CD1c-positive myeloid dendritic cell (primary cell): ENCODE measurements around the gene SLC16A3.
"Not testable (repeated sequence)": the region's sequence is repeated elsewhere in the genome, so short reads cannot be mapped to it uniquely, and the experiment has no call there.

Source experiments
- DNase-seq: peaks from one replicate; pipeline ENCODE4 v3.0.0-alpha.2; 2016; ENCODE audit errors: extremely low spot score

The SLC16A3 gene

GRCh38 chr17:82228842-82229697 is at the start of gene SLC16A3:
Gene SLC16A3 (plus strand): TSS chr17:82229042. CDS start chr17:82236009, 6,967 bp downstream.
- DNase-seq, result peak; percentile 72

- DNase-seq, result no peak
These were observed 49.4 kb upstream of the SLC16A3 start for GRCh38 chr17:82179412-82179811.

DNA sequence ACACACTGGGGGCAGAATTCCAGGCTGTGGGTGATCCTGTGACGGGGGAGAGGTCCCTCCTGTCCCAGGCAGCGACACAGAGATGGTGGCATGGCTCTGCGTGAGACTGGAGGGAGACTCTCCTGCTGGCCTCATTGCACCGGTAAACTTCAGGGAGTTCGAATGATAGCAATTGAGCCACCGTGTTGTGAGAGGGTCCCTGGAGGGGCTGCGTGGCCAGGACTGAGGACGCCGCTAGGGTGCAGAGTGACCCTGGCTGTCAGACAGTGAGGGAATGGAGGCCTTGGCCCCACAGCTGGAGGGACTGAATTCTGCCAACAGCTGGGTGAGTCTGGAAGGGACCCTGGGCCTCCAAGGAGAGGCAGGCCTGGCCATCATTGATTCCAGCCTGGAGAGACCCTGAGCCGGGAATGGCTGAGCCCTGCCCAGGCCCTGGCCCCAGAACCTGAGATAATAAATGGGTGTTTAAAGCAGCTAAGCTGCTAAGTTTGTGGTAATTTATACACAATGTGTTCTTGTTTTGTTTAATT is 48.8 kb upstream of the SLC16A3 start:
- DNase-seq, result no peak

DNA sequence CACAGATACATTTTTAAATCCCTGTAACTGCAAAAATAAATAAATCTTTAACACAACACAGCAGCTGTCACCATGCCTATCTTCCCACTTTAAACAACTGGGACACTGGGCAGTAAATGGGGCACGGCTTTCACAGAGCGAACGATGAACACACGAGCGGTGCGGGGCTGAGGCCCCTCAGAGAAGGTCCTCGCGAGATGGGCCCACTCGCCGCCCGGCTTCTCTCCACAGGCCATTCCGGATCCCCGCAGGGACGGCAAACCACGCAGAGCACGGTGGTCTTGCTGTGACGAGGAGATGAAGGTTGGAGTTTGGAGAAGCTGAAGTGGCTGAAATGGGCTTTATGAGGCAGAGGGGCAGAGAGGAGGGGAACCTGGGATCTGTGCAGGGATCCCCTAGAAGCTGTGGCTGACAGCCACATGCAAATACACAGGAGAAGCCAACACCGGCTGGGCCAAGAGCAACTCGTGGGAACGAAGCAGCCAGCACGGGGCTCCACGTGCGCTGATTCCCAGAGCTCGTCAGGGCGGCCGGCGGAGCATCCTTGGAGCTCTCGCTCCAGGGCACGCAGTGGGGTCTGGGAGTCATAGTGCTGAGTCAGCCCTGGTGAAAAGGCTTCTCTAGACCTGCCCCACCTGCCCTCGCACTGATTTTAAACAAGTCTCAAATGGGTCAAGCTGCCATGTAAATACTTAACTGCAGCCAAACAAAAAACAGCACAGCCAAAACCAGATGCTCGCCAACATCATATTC is 47.9 kb upstream of the SLC16A3 start:
- no peak for DNase-seq

- DNase-seq, result no peak
These were observed 44.1 kb upstream of the SLC16A3 start for GRCh38 chr17:82184761-82185160.

GRCh38 chr17:82186221-82186620 is 42.6 kb upstream of the SLC16A3 start:
- no peak for DNase-seq

GRCh38 chr17:82187500-82187899 is 41.3 kb upstream of the SLC16A3 start:
- DNase-seq, result no peak

- no peak for DNase-seq
These were observed 40.6 kb upstream of the SLC16A3 start for GRCh38 chr17:82188001-82188961.

DNA sequence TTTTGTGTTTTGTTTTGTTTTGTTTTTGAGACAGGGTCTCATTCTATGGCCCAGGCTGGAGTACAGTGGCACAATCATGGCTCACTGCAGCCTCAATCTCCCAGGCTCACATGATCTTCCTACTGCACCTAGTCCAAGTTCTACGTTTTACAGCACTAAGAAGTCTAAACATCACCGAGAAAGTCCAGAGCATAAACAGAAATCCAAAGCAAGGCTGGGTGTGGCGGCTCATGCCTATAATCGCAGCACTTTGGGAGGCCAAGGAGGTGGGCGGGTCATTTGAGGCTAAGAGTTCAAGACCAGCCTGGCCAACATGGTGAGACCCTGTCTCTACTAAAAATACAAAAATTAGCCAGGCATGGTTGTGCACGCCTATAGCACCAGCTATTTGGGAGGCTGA is 35.8 kb upstream of the SLC16A3 start:
- not testable (repeated sequence) for DNase-seq

GRCh38 chr17:82193520-82194220 is 35.2 kb upstream of the SLC16A3 start:
- peak; percentile 75 for DNase-seq

DNA sequence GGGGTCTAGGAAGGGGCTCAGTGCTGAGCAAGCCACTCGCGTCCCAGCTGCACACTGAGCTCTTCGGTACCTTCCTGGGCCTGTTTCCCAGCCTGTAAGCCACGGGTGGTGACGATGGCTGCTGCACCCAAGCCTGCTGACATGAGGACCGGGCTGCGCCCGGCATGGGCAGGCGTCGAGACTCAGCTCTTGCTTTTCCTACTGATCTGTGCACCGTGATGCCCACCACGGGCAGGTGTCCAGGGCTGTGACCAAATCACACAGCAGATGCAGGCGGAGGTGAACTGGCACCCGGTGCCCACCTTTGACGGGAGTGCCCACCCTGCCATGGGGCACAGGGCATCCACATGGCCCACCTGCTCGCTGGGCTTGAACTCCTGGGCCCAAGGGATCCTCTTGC is 34.1 kb upstream of the SLC16A3 start:
- no peak for DNase-seq

GRCh38 chr17:82195675-82196672 is 32.9 kb upstream of the SLC16A3 start:
- no peak for DNase-seq

DNA sequence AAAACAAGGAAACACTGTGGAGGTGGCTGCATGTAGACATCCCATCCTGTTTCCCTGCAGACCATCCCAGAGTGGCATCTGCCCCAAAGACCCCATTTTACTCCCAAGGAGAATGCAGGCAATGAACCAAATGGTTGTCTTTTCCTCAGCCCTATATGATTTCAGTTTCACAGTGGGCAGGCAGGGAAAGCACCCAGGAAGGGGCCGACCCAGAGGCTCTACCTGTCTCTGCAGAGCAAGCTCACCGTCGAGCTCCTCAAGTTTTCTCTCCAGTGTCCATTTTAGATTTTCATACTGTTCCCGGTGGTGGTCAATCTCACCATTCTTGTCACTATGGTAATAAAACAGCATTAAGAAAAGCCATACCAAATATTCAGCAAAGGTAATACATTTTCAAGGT is 30.8 kb upstream of the SLC16A3 start:
- DNase-seq, result no peak

- no peak for DNase-seq
These were observed 29.3 kb upstream of the SLC16A3 start for GRCh38 chr17:82199496-82199895.

DNA sequence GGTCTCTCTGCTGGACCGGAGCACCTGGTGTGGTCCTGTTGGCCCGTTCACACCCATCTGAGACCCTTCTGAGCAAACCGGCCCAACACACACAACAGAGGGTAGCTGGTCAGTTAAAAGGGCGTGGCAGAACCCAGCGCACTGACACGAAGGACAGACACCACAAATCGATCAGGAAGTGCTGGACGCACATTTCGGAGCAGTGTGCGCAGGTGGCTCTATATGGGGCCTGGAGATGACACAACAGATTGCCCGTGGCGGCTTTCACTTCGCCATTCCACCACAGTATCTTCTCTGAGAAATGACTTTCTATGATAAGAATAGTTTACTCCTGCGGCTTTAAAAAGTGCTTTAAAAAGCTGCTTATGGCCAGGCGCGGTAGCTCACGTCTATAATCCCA is 28.7 kb upstream of the SLC16A3 start:
- no peak for DNase-seq

GRCh38 chr17:82200743-82201497 is 27.9 kb upstream of the SLC16A3 start:
- no peak for DNase-seq

DNA sequence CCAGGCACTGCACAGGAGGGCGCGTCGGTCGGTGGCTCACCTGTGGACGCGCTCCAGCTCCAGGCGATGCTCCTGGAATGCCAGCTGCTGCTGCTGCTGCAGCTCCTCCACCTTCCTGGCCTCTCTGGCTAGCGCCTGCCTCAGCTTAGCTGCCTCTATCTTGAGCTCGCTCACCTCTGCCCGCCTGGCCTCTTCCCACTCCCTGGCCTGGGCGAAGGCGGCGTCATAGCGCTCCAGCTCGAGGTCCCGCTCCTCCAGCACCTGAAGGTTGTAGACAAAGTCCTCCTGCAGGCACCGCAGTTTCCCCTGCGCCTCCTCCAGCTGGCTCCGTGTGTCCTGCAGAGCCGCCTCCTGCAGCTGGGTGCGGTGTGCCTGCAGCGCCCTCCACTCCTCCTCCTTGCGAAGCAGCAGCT is 27.3 kb upstream of the SLC16A3 start:
- no peak for DNase-seq

DNA sequence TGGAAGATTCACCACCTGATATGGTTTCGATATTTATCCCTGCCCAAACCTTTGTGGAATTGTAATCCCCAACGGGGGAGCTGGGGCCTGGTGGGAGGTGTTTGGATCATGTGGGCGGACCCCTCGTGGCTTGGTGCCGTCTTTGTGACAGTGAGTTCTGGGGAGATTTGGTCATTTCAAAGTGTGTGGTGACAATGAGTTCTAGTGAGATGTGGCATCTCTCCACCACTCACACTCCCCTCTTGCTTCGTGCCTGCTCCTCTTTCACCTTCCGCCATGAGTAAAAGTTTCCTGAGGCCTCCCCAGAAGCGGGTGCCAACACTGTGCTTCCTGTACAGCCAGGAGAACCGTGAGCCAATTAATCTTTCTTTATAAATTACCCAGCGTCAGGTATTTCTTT is 25.9 kb upstream of the SLC16A3 start:
- DNase-seq, result no peak

GRCh38 chr17:82203920-82204319 is 24.9 kb upstream of the SLC16A3 start:
- no peak for DNase-seq
